Measurements from ENCODE around the gene CCDC30.
"Not testable (repeated sequence)": the region's sequence is repeated elsewhere in the genome, so short reads cannot be mapped to it uniquely, and the experiment has no call there.

The CCDC30 gene

DNA sequence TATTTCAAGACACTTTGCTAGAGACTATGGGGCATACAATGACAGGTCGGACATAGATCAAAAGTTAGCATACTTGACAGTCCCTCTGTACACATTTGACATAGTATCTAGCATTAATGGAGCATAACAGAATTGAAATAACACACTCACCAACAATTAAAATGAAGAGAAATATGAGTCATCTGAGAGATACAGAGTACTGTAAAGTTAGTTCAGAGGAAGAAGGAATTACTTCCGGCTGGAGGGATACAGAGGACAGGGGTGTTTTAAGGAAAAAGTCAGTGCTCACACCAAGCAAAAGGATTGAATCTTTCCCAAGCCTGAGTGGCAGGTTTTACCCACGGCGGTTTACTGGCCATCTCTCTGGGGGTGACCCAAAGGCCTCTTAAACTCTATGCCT, 9.7 kb upstream of the CCDC30 start:
- DNase-seq, result no peak

- peak; percentile 13 for DNase-seq
Observed at GRCh38 chr1:42454403-42454802, 8.7 kb upstream of the CCDC30 start.

DNA sequence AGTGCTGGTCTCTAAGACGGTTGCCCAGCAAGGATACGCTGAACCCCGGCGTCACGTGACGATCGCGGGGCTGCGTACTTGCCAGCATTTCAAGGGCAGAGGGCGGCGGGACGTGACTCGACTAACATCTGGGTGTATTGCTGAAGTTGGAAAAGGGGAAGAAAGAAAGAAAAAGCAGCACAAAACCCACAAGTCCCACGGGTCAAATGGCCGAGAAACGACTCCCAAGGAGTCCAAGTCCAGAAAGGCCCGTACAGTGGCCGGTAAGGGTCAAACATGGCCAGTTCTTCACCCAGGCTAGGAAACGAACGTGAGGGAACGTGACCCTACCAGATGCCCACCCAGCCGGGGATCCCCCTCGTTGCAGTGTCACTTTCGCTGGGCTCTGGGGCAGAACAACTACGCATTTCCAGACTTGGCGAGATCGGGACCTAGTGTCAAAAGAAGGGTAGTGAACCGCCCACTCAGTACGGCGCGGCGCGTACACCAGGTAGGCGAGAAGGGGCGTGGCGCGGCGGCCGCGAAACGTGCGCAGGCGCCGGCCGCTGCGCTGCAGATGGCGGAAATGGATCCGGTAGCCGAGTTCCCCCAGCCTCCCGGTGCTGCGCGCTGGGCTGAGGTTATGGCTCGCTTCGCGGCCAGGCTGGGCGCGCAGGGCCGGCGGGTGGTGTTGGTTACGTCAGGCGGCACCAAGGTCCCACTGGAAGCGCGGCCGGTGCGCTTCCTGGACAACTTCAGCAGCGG, 6.9 kb upstream of the CCDC30 start, which contains the start of the genes PPCS and ZMYND12:
PPCS (plus strand) TSS at position 534 of the 744 bp plus-strand sequence; CDS start at position 557, 23 bp downstream.
ZMYND12 (minus strand) TSS at position 13 of the 744 bp plus-strand sequence. CDS start 25 bp downstream, outside the sequence.
- DNase-seq, result peak; percentile 81

GRCh38 chr1:42456754-42457089, 6.4 kb upstream of the CCDC30 start:
- peak; percentile 17 for DNase-seq

DNA sequence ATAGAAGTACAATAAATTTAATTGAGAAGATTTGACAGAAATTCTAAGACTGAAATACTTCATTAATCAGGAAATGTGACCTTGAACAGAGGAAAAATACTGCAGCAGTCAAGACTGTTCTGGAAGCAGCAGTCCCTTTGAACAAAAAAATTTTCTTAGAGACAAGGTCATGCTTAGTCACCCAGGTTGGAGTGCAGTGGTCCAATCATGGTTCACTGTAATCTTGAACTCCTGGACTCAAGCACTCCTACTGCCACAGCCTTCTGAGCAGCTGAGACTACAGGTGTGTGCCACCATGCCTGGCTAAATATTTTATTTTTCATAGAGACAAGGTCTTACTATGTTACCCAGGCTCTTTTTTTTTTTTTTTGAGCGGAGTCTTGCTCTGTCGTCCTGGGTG, 1.9 kb upstream of the CCDC30 start:
- DNase-seq, result no peak

GRCh38 chr1:42463921-42464320, 835 bp downstream of the CCDC30 start:
- no peak for DNase-seq

- no peak for DNase-seq
Observed at GRCh38 chr1:42466030-42466429, 2.9 kb downstream of the CCDC30 start.

- DNase-seq, result no peak
Observed at GRCh38 chr1:42469727-42470126, 6.6 kb downstream of the CCDC30 start.

GRCh38 chr1:42476605-42477004, 13.5 kb downstream of the CCDC30 start:
- no peak for DNase-seq

DNA sequence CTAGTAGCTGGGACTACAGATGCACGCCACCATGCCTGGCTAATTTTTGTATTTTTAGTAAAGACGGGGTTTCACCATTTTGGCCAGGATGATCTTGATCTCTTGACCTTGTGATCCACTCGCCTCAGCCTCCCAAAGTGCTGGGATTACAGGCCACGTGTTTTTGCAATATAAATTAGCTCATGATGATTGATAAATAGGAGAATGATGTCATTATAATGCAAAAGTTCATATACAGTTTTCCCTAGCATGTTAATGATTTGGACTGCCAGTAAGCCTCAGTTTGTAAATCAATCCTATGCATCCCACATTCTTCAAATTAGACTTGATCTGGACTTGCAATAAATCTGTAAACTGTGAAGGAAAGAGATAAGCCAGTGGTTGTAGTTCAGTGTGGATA, 14.3 kb downstream of the CCDC30 start:
- not testable (repeated sequence) for DNase-seq

GRCh38 chr1:42477775-42478174, 14.7 kb downstream of the CCDC30 start:
- no peak for DNase-seq

GRCh38 chr1:42479621-42480020, 16.5 kb downstream of the CCDC30 start:
- DNase-seq, result peak; percentile 85

- peak; percentile 30 for DNase-seq
Observed at GRCh38 chr1:42480921-42481320, 17.8 kb downstream of the CCDC30 start.

GRCh38 chr1:42482635-42483153, 19.6 kb downstream of the CCDC30 start:
- DNase-seq, result no peak

DNA sequence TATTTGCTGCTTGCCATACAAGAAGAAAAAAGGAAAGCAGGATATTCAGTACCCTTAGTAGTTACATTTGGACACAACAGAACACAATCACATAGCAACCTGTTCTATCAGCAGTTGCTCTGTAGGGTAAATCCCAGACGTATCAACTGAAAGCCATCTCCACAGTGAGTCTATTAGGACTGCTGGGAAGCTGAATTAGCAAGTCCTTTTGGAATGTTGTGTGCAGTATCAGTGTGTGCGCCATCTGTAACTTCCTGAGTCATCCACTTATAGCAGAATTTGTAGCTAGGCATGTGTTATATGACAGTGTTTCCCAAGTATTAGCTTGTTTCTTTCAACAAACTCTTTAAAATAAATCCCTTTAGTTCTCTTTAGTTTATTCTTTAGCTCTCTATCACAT, 21.3 kb downstream of the CCDC30 start:
- DNase-seq, result peak; percentile 95

DNA sequence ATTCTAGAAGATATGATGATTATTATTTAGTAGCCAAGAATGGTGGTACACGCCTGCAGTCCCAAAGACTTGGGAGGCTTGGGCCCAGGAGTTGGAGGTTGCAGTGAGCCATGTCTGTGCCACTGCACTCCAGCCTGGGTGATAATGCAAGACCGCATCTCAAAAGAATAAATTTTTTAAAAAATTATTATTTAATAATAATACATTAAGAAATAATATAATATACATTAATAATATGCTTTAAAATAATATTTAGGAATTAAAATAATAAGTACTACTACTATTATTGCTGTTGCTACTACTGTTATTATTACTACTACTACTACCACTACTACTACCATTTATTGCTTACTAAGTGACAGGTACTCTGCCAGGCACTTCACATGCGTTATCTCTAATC, 27.2 kb downstream of the CCDC30 start:
- no peak for DNase-seq

DNA sequence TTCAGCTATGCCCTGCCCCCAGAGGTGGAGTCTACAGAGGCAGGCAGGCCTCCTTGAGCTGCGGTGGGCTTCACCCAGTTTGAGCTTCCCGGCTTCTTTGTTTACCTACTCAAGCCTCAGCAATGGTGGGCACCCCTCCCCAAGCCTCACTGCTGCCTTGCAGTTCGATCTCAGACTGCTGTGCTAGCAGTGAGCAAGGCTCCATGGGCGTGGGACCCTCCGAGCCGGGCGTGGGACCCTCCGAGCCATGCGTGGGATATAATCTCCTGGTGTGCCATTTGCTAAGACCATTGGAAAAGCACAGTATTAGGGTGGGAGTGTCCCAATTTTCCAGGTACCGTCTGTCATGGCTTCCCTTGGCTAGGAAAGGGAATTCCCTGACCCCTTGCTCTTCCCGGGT, 38.9 kb downstream of the CCDC30 start:
- DNase-seq, result not testable (repeated sequence)

- peak; percentile 7 for DNase-seq
Observed at GRCh38 chr1:42504535-42505128, 41.5 kb downstream of the CCDC30 start.

DNA sequence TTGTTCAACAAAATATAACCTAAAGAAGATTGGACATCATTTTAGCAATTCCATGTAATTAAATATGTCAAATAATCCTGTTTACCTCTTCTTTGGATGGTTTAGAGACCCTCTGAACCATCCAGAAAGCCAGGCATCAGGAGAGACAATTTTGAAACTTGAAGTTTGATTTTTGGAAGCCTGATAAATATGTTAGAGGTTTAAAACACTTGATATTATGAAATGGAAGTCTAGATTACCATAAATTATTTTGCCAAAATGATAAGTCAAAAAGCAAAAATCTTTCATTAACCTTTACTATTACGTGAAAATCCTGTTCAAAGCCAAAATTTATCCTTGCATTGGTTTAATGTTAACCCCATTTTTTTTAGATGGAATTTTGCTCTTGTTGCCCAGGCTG, 43.5 kb downstream of the CCDC30 start:
- DNase-seq, result no peak

DNA sequence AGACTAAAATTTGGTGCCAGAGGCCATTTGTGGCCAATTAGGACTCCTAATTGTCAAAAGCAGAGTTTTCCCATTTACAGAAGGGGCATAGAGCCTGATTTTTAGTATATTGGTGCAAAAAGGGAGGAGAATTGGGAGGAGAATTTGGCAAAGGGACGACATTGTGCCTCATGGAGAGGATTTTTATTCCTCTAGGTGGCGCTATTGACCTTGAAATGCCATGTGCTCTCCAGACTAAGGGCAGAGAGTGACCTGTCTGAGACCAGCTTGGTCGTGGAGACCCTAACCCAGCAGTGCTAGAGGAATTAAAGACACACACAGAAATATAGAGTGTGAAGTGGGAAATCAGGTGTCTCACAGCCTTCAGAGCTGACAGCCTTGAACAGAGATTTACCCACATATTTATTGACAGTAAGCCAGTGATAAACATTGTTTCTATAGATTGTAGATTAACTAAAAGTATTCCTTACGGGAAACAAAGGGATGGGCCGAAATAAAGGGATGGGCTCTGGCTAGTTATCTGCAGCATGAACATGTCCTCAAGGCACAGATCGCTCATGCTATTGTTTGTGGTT, 48.6 kb downstream of the CCDC30 start:
- DNase-seq, result not testable (repeated sequence)

DNA sequence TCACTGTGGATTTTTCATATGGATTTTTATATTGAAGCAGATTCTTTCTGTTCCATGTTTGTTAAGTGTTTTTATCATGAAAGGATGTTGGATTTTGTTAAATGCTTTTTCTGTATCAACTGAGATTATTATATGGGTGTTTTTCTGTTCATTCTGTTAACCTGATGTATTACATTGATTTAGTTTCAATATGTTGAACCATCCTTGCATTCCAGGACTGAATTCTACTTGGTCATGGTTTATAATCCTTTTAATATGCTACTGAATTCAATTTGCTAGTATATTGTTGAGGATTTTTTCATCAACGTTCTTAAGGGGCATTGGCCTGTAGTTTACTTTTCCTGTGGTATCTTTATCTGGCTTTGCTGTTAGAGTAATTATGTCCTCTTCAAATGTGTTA, 55.8 kb downstream of the CCDC30 start:
- DNase-seq, result no peak

- DNase-seq, result no peak
Observed at GRCh38 chr1:42523171-42523570, 60.1 kb downstream of the CCDC30 start.

- no peak for DNase-seq
Observed at GRCh38 chr1:42524330-42524729, 61.2 kb downstream of the CCDC30 start.

- DNase-seq, result peak; percentile 91
Observed at GRCh38 chr1:42529724-42530181, 66.7 kb downstream of the CCDC30 start.

Measured in NCI-H226 (cell line).